Ovary (tissue), 3 donors: ENCODE measurements around the gene FBXL22.

Source experiments
- CTCF ChIP-seq, 3 donors: fragments of 450-650 bp in 2 of 3; fragments of 200-600 bp in 1 of 3; IDR thresholded peaks; one replicate each; pipeline versions ENCODE4 v1.5.1 to v1.8.0; 2016 to 2022; ENCODE audit warnings: antibody characterized with exemption in 3 of 3, mild to moderate bottlenecking in 1 of 3
- EP300 ChIP-seq: sonication (generic); formaldehyde crosslinking; IDR thresholded peaks from one replicate; pipeline ENCODE4 v1.6.1; 2017; ENCODE audit warnings: antibody characterized with exemption
- POLR2A ChIP-seq: fragments of 450-650 bp; IDR thresholded peaks from one replicate; pipeline ENCODE4 v1.6.1; 2017; ENCODE audit warnings: antibody characterized with exemption, mild to moderate bottlenecking, moderate library complexity
- donor health status: DM: no; HTN: no; CAD: no.

GRCh38 chr15:63576441-63576840, 20.7 kb upstream of the FBXL22 start:
- TF ChIP-seq CTCF (IDR thresholded peaks at IDR 0.05): no peak
- TF ChIP-seq EP300: no peak
- no peak for TF ChIP-seq POLR2A
